GM12878 (cell line): ENCODE results near the gene SRPK2.
A peak's percentile ranks its signal among the peaks of the same experiment; 100 is the strongest.

Source experiments
- CTCF ChIP-seq, 3 experiments: IDR thresholded peaks in 2 of 3; conservative IDR thresholded peaks in 1 of 3; 2 replicates each; pipeline ENCODE4 v1.5.1; 2011; ENCODE audit warnings: low read depth in 3 of 3, low read length in 3 of 3, mild to moderate bottlenecking in 3 of 3, control low read depth in 2 of 3, moderate library complexity in 2 of 3, inconsistent platforms in 1 of 3, mixed read lengths in 1 of 3; ENCODE audit not compliant: control insufficient read depth in 2 of 3, insufficient read depth in 1 of 3; ENCODE audit errors: extremely low read depth in 1 of 3
- EZH2 ChIP-seq: IDR thresholded peaks from 2 replicates; pipeline ENCODE4 v1.6.1; 2012; ENCODE audit warnings: low read depth, mild to moderate bottlenecking, control low read depth, inconsistent platforms, low read length, borderline replicate concordance; ENCODE audit not compliant: control insufficient read depth
- REST ChIP-seq: IDR thresholded peaks from 2 replicates; pipeline ENCODE4 v1.6.1; 2012; ENCODE audit warnings: mild to moderate bottlenecking, low read depth, low read length

- TF ChIP-seq EZH2 = no peak
- TF ChIP-seq REST = no peak
- peak in 1 of 3 experiments; percentile 27; a peak in 2 of 6 replicates for TF ChIP-seq CTCF (IDR thresholded peaks at IDR 0.05 in 2 of 3, conservative IDR thresholded peaks at IDR 0.05 in 1 of 3; ENCODE audit: control insufficient read depth in 2 of 3, extremely low read depth in 1 of 3, insufficient read depth in 1 of 3, low read depth in 3 of 3, low read length in 3 of 3)
Observed at GRCh38 chr7:105399043-105399725, 10.5 kb upstream of the SRPK2 start.
